Muscle of arm (tissue), 12 donors: ENCODE results near the gene SBF2. TPM values are rescaled to one million over a fixed set of nuclear protein-coding genes. Genes with fewer than 3 reads are reported as not detected.
A peak's percentile ranks its signal among the peaks of the same experiment; 100 is the strongest.

Experiments
- DNase-seq: peaks from one replicate; pipeline ENCODE4 v3.0.0-alpha.2; 2013
- polyA plus RNA-seq, 12 donors: library from polyadenylated mRNA; unstranded; fragments of 120-200 nt; gene quantifications; one replicate each; pipeline ENCODE4 v1.2.1, GENCODE V29; 2013; ENCODE audit not compliant: insufficient read length in 12 of 12

SBF2 gene
- polyA plus RNA-seq, 12 donors: 18.3 to 53.2 (median 25.3) TPM; not detected in 1

DNA sequence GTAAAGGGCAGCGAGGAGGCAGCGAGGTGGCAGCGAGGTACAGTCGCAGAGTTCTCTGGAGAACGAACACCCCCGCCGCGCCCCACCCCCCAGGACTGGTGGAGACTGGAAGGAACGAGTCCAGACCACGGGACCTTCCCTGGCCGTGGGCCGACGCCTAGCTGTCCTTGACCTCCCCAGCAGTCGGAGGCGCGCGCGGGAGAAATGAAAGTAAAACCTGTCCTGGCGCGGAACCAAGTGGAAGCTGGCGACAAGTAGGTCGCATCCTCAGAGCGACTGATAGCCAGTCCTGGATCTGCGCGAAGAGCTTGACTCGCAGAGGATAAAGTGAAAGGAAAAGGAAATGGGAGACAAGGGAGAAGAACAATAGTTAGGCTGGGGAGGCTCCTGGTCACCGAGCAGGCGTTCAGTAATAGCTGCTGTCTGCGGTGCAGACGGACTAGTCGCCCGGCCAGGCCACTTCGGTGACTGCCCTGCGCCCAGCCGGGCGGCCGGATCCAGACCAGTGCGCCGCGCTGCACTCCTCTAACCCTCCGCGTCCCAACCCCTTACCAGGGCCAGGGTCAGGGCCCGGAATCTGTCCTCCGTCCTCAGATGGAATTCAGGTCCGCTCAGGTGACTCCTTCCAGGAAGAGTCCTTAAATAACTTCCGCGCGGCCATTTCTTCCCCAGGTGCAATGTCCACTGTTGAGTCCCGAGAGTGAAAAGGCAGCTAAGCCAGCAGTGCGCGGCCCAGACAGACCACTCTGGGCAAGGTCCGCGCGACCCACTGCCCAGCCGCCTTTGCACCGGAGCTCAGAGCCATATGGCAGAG lies 8.9 kb upstream of the SBF2 start:
- DNase-seq: no peak

- no peak for DNase-seq
These were observed 8.3 kb upstream of the SBF2 start for GRCh38 chr11:10302359-10302743.

- DNase-seq: no peak
These were observed 7.8 kb upstream of the SBF2 start for GRCh38 chr11:10301656-10302358.

GRCh38 chr11:10298342-10298741 lies 4.3 kb upstream of the SBF2 start:
- no peak for DNase-seq

DNA sequence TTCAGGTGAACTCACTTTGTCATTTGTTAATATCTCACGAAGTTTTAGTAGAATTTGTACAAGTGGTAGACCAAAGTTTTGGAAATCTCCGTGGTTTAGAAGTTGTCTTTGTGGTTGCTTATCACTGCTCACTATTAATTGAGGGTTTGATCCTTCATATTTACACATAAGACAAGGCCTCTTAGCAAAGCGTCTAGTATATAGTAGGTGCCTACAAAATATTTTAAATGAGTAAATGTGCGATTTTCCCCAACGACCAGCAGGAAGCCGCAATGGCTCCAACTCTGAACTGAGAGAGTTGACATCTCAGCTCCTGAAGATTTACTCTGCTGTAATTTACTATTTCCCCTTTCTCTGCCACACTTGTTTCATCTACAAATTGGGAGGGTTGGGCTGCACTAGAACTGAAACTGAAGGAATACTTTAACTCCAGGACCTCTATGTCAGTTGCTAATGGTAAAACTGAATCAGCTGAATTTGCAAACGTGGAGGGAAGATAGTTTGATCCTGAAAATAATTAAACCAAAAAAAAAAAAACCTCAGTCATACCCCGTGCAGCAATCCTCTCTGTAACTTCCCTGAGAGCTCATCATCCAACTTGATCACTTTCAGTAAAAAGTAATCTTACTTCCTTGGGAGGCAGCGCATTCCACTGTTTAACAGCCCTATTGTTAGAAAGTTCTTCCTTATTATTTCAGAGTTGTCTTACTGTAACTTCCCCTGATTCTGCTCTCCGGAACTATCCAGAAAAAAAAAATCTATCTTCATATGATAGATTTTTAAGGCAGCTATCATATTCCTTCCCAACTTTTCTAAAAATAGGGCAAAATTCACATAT lies 1.3 kb upstream of the SBF2 start:
- no peak for DNase-seq

GRCh38 chr11:10294290-10294953 lies 403 bp upstream of the SBF2 start:
- DNase-seq: peak; percentile 59

GRCh38 chr11:10291801-10292638 lies 2.0 kb downstream of the SBF2 start:
- no peak for DNase-seq

GRCh38 chr11:10289765-10290380 lies 4.1 kb downstream of the SBF2 start:
- DNase-seq: no peak

GRCh38 chr11:10288881-10289764 lies 4.9 kb downstream of the SBF2 start:
- DNase-seq: no peak

GRCh38 chr11:10287766-10288715 lies 6.0 kb downstream of the SBF2 start:
- DNase-seq: no peak

GRCh38 chr11:10287140-10287539 lies 6.9 kb downstream of the SBF2 start:
- no peak for DNase-seq

GRCh38 chr11:10285148-10285802 lies 8.7 kb downstream of the SBF2 start:
- no peak for DNase-seq

DNA sequence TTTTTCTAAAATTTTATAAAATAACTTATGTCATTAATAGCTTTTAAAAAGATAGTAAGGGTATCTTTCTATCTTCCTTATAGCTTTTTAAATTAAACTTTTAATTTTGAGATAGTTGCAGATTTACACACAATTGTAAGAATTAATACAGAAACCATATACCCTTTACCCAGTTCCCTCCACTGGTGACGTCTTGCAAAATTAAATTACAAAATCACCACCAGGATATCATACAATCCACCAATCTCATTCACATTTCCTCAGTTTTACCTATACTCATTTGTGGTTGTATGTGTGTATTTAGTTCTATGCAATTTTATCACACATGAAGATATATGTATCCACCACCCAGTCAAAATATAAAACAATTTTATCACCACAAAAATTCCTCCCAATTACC lies 10.0 kb downstream of the SBF2 start:
- no peak for DNase-seq

DNA sequence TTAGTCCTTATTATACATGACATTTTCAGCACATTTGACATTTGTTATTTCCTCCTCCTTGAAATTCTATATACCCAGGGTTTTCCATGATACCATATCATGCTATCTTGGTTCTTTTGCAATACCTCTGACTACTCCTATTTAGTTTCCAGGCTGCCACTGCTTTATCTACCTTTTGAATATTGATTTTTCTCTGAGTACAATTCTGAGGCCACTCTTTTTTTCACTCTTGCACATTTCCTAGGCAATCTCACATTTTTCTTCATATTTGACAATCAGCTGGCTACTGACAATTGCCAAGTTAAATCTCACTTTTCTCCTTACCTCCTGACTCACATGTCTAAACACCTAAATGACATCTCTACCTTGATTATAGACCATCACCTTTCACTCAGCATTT lies 11.9 kb downstream of the SBF2 start:
- no peak for DNase-seq

DNA sequence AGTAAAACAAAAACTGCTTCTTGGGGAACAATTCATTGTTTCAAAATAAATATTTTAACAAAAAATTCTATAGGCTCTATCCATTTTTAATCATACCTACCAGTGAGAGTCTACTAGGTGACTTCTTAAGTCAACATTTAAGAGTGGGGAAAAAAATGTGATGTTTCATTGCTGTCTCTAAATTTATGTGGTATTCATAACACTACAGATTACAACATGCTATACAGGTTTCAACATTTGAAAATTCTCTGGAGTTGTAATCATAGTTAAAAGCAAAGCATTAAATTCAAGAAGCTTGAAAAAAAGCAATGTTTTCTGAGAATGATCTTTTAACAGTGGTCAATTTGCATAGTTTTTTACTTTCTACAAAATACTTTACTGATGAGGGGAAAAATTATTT lies 18.3 kb downstream of the SBF2 start:
- no peak for DNase-seq

- DNase-seq: no peak
These were observed 19.3 kb downstream of the SBF2 start for GRCh38 chr11:10274726-10275125.

DNA sequence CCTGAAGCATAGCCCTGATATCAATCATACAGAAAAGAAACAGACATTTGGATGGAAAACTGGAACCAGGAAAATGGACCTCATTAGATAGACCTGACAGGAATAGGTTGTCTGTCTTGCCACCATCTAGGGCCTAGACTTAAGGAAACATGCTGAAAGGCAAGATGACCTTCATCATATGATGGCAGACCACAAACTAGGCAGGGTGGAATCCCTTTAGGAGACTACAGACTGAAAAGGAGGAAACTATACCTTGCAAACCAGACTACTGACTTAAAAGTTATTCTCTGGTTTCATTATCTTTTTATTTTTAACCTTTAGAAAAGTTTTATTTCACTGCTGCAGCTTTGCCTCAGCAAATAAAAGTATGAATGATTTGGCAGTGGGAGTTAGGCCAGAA lies 20.3 kb downstream of the SBF2 start:
- DNase-seq: no peak

DNA sequence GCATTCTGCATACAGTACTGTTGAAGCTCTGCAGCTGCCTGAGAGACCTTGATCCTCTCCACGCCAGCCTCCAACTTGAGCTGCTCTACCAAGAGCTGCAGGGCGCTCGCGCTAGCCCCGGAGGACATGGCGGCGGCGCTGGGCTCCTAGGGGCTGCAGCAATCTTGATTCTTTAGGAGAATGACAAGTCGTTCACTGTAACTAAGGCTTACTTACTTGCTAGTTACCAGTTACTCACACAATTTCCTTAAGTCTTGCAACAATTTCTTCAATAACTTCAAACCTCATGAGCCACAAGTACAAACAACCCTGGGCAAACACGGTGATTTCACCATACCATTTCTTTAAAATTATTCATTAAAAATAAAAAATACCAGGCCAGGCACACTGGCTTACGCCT lies 21.9 kb downstream of the SBF2 start:
- DNase-seq: no peak
